GM18526 (cell line): Measurements from ENCODE around the gene LAX1.

ENCODE experiments used
- POLR2A ChIP-seq: IDR thresholded peaks from 3 replicates; pipeline ENCODE4 v1.6.1; 2011; ENCODE audit not compliant: insufficient read length; ENCODE audit errors: extremely low read depth

LAX1 gene

GRCh38 chr1:203795441-203796235 lies 30.7 kb downstream of the LAX1 start, which contains the start of the genes ZBED6 and ZC3H11A:
TSS of gene ZBED6 (plus strand) at chr1:203795623. CDS start at chr1:203797523, 1,900 bp downstream.
TSS of gene ZC3H11A (plus strand) at chr1:203795623. CDS start at chr1:203817071, 21,448 bp downstream.
- peak; percentile 55 for TF ChIP-seq POLR2A

- TF ChIP-seq POLR2A: no peak
These were observed 31.2 kb downstream of the LAX1 start for GRCh38 chr1:203796236-203796605.

- TF ChIP-seq POLR2A: no peak
These were observed 32.2 kb downstream of the LAX1 start for GRCh38 chr1:203797216-203797615.

- no peak for TF ChIP-seq POLR2A
These were observed 33.1 kb downstream of the LAX1 start for GRCh38 chr1:203797948-203798655.

- TF ChIP-seq POLR2A: no peak
These were observed 34.2 kb downstream of the LAX1 start for GRCh38 chr1:203799157-203799556.

- TF ChIP-seq POLR2A: no peak
These were observed 35.0 kb downstream of the LAX1 start for GRCh38 chr1:203799971-203800370.

- TF ChIP-seq POLR2A: no peak
These were observed 40.7 kb downstream of the LAX1 start for GRCh38 chr1:203805689-203806088.

GRCh38 chr1:203807196-203807595 lies 42.2 kb downstream of the LAX1 start:
- TF ChIP-seq POLR2A: no peak

- TF ChIP-seq POLR2A: no peak
These were observed 48.8 kb downstream of the LAX1 start for GRCh38 chr1:203813581-203814341.

- TF ChIP-seq POLR2A: no peak
These were observed 53.4 kb downstream of the LAX1 start for GRCh38 chr1:203818399-203818798.

- no peak for TF ChIP-seq POLR2A
These were observed 58.3 kb downstream of the LAX1 start for GRCh38 chr1:203823306-203823705.
